Omental fat pad (tissue), 4 donors: ENCODE measurements around the gene DTX3L. TPM values are rescaled to one million over a fixed set of nuclear protein-coding genes. Genes with fewer than 3 reads are reported as not detected.

Experiments used
- ATAC-seq: fragments of 150-250 bp; one replicate; pipeline ENCODE4 v1.9.1; 2016; ENCODE audit warnings: mild to moderate bottlenecking, moderate library complexity; ENCODE audit not compliant: low FRiP score
- DNase-seq: peaks from one replicate; pipeline ENCODE4 v3.0.0-alpha.2; 2019; ENCODE audit warnings: low spot score
- CTCF ChIP-seq, 3 donors: fragments of 450-650 bp; IDR thresholded peaks; one replicate each; pipeline ENCODE4 v1.5.1; 2016 to 2017; ENCODE audit warnings: antibody characterized with exemption in 3 of 3, mild to moderate bottlenecking in 3 of 3, moderate library complexity in 2 of 3
- total RNA-seq, 4 donors: library from RNA; depleted of rRNA; stranded (reverse); fragments of >200 nt; gene quantifications; one replicate each; pipeline ENCODE4 v1.1.0, GENCODE V29; 2016

Gene DTX3L
- total RNA-seq, 4 donors from 2014 or later: 24.0 to 60.2 (median 38.0) TPM

GRCh38 chr3:122602011-122602710 is 38.0 kb downstream of the DTX3L start:
- DNase-seq (no peak), ATAC-seq (no peak)
- TF ChIP-seq CTCF (IDR thresholded peaks at IDR 0.05): no peak

- DNase-seq: no peak
- no peak for TF ChIP-seq CTCF (IDR thresholded peaks at IDR 0.05)
- ATAC-seq: no peak
These were observed 38.9 kb downstream of the DTX3L start for GRCh38 chr3:122603056-122603455.

DNA sequence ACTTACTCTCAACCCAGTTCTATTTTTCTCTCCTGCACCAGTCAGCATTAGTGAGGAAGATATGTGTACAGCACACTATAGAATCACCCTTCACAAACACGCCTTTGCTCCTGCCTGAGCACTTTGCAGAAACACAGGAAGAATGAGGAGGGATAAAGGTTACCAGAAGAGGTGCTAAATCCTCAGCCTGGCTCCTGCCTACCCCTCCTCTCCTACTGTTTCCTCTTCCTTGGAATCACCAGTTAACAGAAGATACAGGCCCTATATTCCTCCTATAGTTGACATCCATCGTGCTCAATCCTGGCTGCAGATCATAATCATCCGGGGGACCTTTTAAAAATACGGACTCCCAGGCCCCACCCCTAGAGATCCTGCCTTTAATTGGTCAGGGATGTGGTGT is 42.2 kb downstream of the DTX3L start:
- DNase-seq: no peak
- no peak for TF ChIP-seq CTCF (IDR thresholded peaks at IDR 0.05)
- ATAC-seq: no peak

- no peak for TF ChIP-seq CTCF (IDR thresholded peaks at IDR 0.05)
- no peak for DNase-seq
- no peak for ATAC-seq
These were observed 44.8 kb downstream of the DTX3L start for GRCh38 chr3:122608916-122609315.

- DNase-seq (no peak), ATAC-seq (peak; percentile 88)
- TF ChIP-seq CTCF (IDR thresholded peaks at IDR 0.05): no peak
These were observed 45.8 kb downstream of the DTX3L start for GRCh38 chr3:122609798-122610559.

DNA sequence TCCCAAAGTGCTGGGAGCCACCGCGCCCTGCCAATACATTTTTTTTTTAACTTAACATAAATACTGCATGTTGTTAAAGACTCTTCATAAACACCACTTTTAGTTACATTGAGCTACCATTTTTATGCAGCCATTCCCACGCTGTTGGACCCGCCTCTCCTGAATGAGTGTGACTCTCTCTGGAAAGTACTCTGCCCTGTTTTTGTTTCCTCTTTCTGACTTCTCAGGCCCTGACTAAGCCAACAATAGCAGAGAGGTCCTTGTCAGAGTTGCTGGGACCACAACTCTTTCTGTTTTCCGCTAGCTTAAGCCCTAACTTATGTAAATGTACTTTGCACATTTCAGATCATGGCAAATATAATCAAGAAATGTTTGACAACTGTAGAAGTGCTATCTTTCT is 48.6 kb downstream of the DTX3L start:
- no peak for TF ChIP-seq CTCF (IDR thresholded peaks at IDR 0.05)
- ATAC-seq (no peak), DNase-seq (no peak)

DNA sequence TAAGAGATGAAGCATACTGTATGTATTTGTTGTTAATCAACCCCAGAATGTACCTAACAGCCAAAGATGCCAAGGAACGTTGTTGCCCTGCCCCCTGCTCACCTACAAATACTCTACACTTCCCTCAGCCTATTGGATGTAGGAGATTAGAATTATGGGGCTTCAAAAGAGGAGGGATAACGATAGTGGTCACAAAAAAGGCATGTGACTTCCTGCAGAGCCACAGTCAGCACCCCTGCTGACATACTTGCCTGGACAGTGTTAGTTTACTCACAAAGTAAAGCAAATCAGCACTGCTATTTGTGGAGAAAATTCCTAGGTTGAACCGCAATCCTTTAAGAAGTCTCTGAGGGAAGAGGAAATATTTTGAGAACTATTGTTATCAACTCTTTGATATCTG is 51.2 kb downstream of the DTX3L start:
- TF ChIP-seq CTCF (IDR thresholded peaks at IDR 0.05): no peak
- DNase-seq (no peak), ATAC-seq (no peak)
